Effector memory CD4-positive, alpha-beta T cell (primary cell): ENCODE measurements around the gene SORD.
"Not testable (repeated sequence)": the region's sequence is repeated elsewhere in the genome, so short reads cannot be mapped to it uniquely, and the experiment has no call there.

Experiments used
- DNase-seq, 3 donors: peaks; one replicate each; pipeline ENCODE4 v3.0.0-alpha.2; 2020
- H3K27ac ChIP-seq: 2 replicates; pipeline ENCODE4 v1.7.0; 2013; ENCODE audit warnings: mild to moderate bottlenecking, low read length, moderate library complexity; ENCODE audit not compliant: insufficient read depth, poor library complexity, severe bottlenecking
- H3K27me3 ChIP-seq: replicated peaks from 2 replicates; pipeline ENCODE4 v1.7.0; 2013; ENCODE audit warnings: mild to moderate bottlenecking, low read length; ENCODE audit not compliant: insufficient read depth, control insufficient read depth, poor library complexity, severe bottlenecking
- H3K36me3 ChIP-seq: 2 replicates; pipeline ENCODE4 v1.7.0; 2013; ENCODE audit warnings: mild to moderate bottlenecking, low read length, moderate library complexity; ENCODE audit not compliant: control insufficient read depth, insufficient read depth
- H3K4me1 ChIP-seq: 2 replicates; pipeline ENCODE4 v1.7.0; 2013; ENCODE audit warnings: low read length, mild to moderate bottlenecking; ENCODE audit not compliant: control insufficient read depth, insufficient read depth, poor library complexity, severe bottlenecking
- H3K4me3 ChIP-seq: 2 replicates; pipeline ENCODE4 v1.7.0; 2013; ENCODE audit warnings: low read length, low read depth, mild to moderate bottlenecking; ENCODE audit not compliant: insufficient read depth, poor library complexity, severe bottlenecking
- H3K9me3 ChIP-seq: 2 replicates; pipeline ENCODE4 v1.7.0; 2013; ENCODE audit warnings: mild to moderate bottlenecking, low read length, moderate library complexity; ENCODE audit not compliant: control insufficient read depth

Gene SORD

DNA sequence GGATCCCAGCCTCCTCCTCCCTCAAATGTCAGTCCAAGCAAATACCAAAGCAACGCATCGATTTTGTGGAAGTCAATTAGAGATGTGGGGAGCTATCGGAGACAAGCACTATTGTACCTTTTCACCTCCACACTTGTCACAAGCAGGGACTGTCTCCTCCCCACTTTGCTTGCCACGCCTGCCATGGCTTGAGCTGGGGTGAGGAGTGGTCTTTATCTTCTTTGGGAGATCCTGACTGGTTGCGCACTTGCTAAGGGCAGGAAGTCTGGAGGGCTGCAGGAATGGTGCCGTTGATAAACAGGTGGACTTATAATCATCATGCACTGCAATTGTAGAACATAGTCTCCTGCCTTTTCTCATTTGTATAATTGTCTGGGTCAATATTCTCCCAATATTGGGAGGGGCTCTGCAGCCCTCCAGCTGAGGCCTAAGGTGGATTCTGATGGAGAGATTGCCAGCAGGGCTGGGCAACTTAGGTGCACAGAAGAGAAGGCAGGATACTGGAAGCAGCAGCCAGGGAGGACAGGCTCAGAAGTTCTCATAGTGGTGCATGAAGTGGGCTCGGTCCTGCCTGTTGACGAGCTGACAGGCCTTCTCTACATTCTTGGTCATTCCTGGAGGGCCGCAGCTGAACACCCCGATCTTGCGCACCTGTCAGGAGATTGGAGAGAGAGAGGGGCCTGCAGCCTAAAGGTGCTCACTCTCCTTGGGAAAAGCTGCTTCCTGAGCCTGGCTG lies 70.8 kb downstream of the SORD start:
- no peaks in the 10 kb centered on the region for H3K9me3 ChIP-seq
- DNase-seq: no peak

DNA sequence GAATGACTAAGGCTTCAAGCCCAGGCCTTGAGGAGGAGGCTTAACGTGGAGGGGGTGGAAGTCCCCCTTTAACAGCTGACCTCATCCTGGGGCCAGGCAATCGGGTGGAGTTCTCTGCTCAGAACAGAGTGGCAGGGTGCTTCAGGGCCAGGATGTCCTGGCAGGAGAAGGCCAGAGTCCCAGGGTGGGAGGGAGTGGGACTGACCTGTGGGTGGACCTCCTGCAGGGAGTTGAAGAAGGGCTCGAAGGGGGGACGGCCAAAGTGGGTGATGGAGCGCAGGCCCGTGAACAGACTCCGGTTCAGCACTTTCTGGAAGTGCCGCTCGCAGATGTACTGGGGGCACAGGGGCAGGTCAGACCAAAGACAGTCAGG lies 71.3 kb downstream of the SORD start:
- no peak for DNase-seq
- H3K27ac ChIP-seq: no peak overlapping the region

More for the DNA sequence above, 70.8 kb downstream of the SORD start:
- Histone ChIP-seq H3K4me1 (no peaks in the 10 kb centered on the region), H3K36me3 (no peaks in the 10 kb centered on the region), H3K27ac (no peak overlapping the region), H3K27me3 (no peaks in the 10 kb centered on the region), H3K4me3 (no peak overlapping the region)

GRCh38 chr15:45095661-45096060 lies 72.7 kb downstream of the SORD start:
- DNase-seq: no peak
- Histone ChIP-seq H3K27ac (no peak overlapping the region), H3K27me3 (no peaks in the 10 kb centered on the region), H3K9me3 (no peaks in the 10 kb centered on the region), H3K4me1 (no peaks in the 10 kb centered on the region), H3K4me3 (no peak overlapping the region), H3K36me3 (no peaks in the 10 kb centered on the region)

More for the DNA sequence above, 71.3 kb downstream of the SORD start:
- H3K27me3 ChIP-seq: no peaks in the 10 kb centered on the region
- H3K4me3 ChIP-seq: no peak overlapping the region
- no peaks in the 10 kb centered on the region for H3K9me3 ChIP-seq
- H3K36me3 ChIP-seq: no peaks in the 10 kb centered on the region
- no peaks in the 10 kb centered on the region for H3K4me1 ChIP-seq

DNA sequence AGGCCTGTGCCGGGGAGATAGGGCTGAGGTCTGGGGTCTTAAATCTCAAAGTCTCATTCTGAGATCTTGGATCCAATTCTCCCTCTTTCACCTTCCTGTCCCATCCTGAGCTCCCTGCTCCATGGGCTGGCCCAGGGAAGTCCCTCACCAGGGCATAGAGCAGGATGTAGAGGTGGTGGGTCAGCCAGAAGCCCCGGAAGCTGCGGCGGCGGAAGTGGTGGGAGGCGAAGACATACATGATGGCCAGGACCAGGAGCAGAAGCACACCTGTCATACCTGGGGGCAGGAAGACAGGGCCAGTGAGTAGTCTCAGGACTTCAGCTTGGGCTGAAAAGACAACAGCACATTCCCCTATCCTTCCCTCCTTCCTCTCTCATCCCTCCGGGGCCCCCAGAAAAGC lies 74.5 kb downstream of the SORD start:
- Histone ChIP-seq H3K4me3 (no peak overlapping the region), H3K4me1 (no peaks in the 10 kb centered on the region), H3K9me3 (no peaks in the 10 kb centered on the region), H3K27ac (no peak overlapping the region), H3K36me3 (no peaks in the 10 kb centered on the region), H3K27me3 (no peaks in the 10 kb centered on the region)
- DNase-seq: no peak

DNA sequence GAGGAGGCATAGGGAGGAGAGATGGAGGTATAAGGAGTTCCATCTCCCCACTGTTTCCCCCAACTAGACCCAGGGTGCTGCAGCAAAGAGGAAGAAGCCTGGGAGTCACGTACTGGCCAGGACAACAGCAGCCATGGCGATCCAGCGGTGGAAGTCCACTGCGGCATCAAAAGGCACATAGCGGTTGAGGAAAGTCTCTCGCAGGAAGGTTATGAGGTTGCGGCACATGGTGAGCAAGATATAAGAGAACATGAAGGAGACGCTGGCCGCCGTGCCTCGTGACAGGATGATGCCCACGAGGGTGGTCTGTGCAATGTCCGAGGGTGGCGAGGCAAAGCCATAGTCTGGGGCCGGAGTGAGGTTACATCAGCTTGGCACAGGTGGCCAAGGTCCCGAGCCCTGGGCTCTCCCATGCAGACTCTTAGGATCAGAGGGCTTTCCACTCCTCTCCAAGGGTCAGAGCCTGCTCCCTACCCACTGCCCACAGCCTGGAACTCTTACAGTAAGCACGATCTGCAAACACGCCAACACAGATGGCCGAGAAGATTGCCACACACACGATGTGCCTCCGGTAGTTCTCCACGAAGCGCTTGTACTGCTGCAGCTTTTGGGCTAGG lies 76.7 kb downstream of the SORD start:
- Histone ChIP-seq H3K9me3 (no peaks in the 10 kb centered on the region), H3K27me3 (no peaks in the 10 kb centered on the region), H3K4me1 (no peaks in the 10 kb centered on the region), H3K27ac (no peak overlapping the region), H3K36me3 (no peaks in the 10 kb centered on the region), H3K4me3 (no peak overlapping the region)
- DNase-seq: no peak

DNA sequence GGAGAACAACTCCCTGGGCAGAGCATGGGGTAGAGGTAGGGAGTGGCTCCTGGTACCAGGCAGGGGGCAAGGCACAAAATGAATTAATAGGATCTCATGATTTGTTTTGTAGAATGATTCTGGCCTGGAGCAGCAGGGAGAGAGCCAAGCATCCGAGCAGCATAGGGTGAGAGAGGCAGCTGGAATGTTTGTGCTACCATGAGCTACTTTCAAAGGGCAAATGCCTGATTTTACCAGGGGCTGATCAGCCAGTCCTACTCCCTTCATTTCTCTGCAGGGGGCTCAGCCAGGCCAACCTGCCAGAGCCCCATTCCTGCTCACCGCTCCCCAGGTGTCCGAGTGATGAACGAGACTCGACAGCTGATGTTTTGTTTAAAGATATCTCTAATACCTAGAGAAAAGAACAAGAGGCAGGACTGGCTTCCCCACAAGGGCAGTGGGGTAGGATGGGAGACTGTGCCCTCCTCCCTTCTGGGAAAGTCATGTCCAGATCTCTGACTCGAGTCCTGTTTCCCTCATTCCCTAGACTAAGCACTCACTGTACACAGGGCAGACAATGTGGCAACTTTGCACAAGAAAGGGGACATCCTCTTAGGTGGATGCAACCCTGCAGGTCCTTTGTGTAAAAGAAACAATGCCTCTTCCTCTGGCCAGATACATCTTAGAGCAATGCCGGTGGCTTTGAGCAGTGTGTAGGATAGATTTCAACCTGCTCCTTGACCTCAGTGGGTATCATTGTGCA lies 78.1 kb downstream of the SORD start:
- H3K36me3 ChIP-seq: no peaks in the 10 kb centered on the region
- no peaks in the 10 kb centered on the region for H3K4me1 ChIP-seq
- DNase-seq: no peak
- H3K4me3 ChIP-seq: no peak overlapping the region
- H3K27ac ChIP-seq: no peak overlapping the region
- H3K9me3 ChIP-seq: no peaks in the 10 kb centered on the region
- no peaks in the 10 kb centered on the region for H3K27me3 ChIP-seq

DNA sequence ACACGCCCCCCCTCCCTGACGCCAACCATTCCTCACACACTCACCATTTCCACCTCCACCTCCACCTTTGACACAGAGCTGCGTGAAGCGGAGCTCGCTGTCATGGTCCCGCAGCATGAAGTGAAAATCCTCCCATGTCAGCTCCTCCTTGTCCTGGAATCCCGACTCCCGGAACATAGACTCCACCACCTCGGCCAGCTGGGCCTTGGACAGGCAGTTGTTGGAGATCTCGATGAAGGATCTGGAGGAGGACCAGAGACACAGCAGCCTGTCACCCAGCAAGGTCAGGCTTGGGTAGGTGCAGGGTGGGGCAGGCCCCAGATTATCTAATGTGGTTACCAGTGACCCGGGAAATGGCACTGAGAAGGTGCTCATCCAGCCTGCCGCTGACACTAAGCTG lies 78.8 kb downstream of the SORD start:
- Histone ChIP-seq H3K4me3 (no peak overlapping the region), H3K36me3 (no peaks in the 10 kb centered on the region), H3K4me1 (no peaks in the 10 kb centered on the region), H3K9me3 (no peaks in the 10 kb centered on the region), H3K27me3 (no peaks in the 10 kb centered on the region), H3K27ac (no peak overlapping the region)
- DNase-seq: no peak

- Histone ChIP-seq H3K4me3 (no peak overlapping the region), H3K9me3 (no peaks in the 10 kb centered on the region)
Observed at GRCh38 chr15:45102226-45102625, 79.2 kb downstream of the SORD start.

DNA sequence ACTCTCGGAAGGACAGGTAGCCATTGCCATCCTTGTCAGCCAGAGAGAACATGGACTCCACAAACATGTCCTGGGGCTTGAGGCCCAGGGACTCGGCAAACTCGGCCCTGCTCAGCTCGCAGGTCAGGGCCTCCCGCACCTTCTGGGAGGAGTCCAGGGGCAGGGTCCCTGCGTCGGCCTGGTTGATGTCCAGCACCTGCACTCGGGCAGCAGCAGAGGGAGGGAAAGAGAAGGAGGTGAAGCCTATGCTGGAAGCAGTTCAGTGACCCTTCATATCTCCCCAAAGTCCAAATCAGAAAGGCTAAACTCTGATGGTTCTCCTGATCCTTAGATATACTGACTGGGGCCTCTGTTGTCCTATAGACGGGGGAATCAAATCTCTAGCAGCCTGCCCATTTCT lies 81.2 kb downstream of the SORD start:
- H3K4me3 ChIP-seq, H3K9me3 ChIP-seq, H3K4me1 ChIP-seq, H3K36me3 ChIP-seq, H3K27ac ChIP-seq, DNase-seq, H3K27me3 ChIP-seq: not testable (repeated sequence)

More at GRCh38 chr15:45102226-45102625, 79.2 kb downstream of the SORD start:
- no peak for DNase-seq
- H3K27me3 ChIP-seq: no peaks in the 10 kb centered on the region
- H3K27ac ChIP-seq: no peak overlapping the region
- H3K4me1 ChIP-seq: no peaks in the 10 kb centered on the region
- no peaks in the 10 kb centered on the region for H3K36me3 ChIP-seq

DNA sequence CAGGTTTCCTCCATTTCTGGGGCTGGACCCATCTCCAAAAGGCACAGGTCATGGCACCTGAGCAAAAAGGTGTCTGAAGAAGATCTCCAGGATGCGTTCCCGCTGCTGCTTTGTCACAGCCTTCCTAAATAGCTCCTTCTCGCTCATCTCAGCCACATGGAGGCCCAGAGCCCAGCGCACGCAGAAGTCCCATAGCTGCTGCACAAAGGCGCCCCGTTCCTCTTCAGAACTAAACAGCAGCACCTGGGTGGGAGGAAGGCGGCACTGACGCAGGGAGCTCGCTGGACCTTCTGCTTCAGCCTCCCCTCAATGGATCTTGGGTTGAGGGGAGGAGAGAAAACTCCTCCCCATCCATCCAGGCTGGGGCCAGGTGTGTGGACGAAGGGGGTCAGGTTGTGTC lies 82.6 kb downstream of the SORD start:
- Histone ChIP-seq H3K27ac (no peak overlapping the region), H3K9me3 (no peaks in the 10 kb centered on the region), H3K4me3 (no peak overlapping the region), H3K27me3 (peaks cover 11% of the 10 kb centered on the region), H3K36me3 (no peaks in the 10 kb centered on the region), H3K4me1 (no peaks in the 10 kb centered on the region)
- DNase-seq: no peak
